HG03045 (cell line): ENCODE measurements around the gene EVI2A.
A peak's percentile ranks its signal among the peaks of the same experiment; 100 is the strongest.
"Not testable (repeated sequence)": the region's sequence is repeated elsewhere in the genome, so short reads cannot be mapped to it uniquely, and the experiment has no call there.

Source experiments
- ATAC-seq: cut with Tn5 transposase; IDR thresholded peaks from one replicate; pipeline ENCODE4 v1.9.1; 2021; ENCODE audit warnings: mild to moderate bottlenecking, moderate library complexity; ENCODE audit not compliant: unreplicated experiment

The EVI2A gene

GRCh38 chr17:31321481-31321880 is at the start of gene EVI2A:
Gene EVI2A (minus strand): TSS chr17:31321622. CDS start chr17:31319013, 2,609 bp downstream.
- no peak for ATAC-seq

DNA sequence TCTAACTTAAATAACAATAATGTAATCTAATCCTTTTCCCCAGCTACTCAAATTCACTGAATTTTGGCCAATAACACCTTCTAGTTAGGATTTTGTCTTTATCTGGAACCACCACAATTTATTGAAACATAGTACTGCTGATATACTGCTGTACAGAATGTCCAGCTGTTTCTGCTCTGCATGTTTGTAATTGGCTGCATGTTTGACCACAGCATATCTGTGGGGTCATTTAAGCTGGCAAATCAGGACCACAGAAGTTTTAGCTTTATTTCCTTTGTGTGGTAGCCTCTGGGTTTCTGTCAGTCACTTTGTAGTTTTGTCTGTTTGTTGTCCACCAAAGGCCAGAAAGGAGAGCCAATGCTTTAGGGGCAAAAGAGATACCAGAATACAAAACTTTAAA is 47.8 kb upstream of the EVI2A start:
- no peak for ATAC-seq

DNA sequence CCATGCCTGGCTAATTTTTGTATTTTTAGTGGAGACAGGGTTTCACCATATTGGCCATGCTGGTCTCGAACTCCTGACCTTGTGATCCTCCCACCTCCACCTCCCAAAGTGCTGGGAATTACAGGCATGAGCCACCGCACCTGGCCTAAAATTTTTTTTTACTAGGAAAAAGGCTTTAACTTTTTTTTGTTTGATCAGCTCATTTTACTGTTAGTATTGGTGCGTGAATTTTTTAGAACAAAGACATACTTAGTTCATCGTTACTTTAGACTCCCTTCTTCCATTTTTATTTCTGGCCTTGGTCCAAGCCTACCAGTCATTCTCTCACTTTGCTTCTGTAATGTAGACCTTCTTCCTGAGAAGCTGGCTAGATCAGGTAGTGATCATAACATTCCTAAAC is 44.7 kb upstream of the EVI2A start:
- no peak for ATAC-seq

DNA sequence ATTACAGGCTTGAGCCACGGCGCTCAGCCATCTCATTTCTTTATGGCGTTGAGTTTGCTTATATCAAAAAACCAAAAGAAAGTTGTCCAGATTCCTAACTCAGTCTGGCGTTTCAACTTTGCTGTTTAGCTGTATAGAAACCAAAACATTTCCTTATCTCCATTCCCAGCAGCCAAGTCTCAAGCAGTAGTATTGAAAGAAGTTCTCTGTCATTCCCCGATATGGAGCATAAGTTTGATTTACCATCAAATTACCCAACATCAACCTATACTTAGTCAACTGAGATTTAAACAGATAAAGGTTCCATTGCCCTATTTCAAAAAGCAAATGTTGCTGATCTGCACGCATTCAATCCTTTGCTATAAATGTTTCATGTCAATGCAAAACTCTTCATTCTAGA is 42.6 kb upstream of the EVI2A start:
- no peak for ATAC-seq

DNA sequence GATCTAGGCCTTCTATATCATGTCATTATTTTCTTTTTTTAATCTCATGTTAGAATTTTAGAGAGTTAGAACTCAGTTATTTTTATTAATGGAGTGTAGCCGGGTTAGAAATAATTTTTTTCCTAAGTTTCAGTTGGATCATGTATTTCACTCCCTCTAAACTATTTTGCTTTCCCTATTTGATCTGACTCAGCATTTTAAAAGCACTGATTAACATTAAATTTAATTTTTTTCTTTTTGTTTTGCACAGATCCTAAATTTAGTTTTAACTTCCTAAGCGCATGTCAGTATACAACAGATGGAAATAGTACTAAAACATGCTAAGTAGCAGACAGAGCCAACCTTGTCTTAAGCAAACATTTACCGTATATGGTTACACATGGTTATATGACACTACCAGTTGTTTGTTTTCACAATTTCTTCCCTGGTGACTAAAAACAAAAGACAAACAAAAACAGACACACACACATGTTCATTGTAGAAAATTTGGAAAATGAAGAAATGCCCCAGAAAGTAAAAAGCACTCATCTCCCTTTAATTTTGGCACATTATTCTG is 36.5 kb upstream of the EVI2A start:
- ATAC-seq, result no peak

- no peak for ATAC-seq
Observed at GRCh38 chr17:31357091-31357490, 35.7 kb upstream of the EVI2A start.

GRCh38 chr17:31355935-31356334 is 34.5 kb upstream of the EVI2A start:
- ATAC-seq, result no peak

DNA sequence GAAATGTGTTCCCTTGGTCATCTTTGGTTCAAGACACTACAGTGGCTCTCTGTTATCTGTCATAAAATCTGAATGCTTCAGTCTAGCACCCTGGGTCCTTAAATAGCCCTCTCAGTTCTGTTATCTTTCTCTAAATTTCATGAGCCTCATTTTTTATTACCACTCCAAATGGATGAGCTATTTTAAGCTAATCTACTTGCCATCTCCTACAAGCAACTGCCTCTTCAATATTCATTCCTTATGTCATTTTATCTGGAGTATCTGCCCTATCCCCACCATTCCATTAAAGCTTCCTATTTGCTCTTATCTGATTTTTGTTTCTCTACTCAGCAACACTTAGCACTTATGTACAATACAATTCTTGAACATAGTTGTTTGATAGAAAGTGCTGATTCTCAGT is 28.0 kb upstream of the EVI2A start:
- ATAC-seq, result no peak

DNA sequence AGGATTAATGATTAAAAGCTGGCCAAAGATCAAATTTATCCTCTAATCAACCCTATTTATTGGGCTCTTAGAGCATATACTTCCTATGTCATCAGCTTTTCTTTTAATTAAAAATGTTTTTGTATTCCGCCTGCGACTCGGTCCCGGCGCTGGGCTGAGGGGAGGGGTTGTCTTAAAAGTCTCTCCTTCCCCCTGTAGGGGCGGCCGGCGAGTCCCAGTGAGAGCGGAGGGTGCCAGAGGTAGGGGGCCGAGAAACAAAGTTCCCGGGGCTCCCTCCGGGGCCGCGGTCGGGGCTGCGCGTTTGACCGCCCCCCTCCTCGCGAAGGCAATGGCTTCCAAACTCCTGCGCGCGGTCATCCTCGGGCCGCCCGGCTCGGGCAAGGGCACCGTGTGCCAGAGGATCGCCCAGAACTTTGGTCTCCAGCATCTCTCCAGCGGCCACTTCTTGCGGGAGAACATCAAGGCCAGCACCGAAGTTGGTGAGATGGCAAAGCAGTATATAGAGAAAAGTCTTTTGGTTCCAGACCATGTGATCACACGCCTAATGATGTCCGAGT is 23.8 kb upstream of the EVI2A start:
- ATAC-seq, result not testable (repeated sequence)

- no peak for ATAC-seq
Observed at GRCh38 chr17:31339906-31340661, 18.7 kb upstream of the EVI2A start.

DNA sequence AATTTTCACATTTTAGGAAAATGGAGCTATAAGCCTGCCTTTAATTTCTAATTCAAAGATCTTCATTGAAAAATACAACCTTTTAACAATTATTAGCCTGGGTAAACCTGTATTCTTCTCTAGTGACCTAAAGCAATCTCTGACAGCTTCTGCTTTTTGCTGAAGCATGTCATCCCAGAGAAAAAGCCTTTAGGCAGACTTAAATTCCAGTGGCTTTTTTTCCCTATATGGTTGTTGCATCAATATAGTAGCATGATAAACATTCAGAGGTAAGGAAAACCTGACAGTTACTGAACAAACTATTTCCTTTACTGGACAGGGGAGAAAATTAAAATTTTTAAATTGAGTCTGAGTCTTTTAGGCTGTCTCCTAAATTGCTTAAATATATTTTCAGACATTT is 7.8 kb upstream of the EVI2A start:
- ATAC-seq, result no peak

- no peak for ATAC-seq
Observed at GRCh38 chr17:31328160-31328535, 6.7 kb upstream of the EVI2A start.

GRCh38 chr17:31327534-31328159 is 6.2 kb upstream of the EVI2A start:
- no peak for ATAC-seq

GRCh38 chr17:31323551-31323950 is 2.1 kb upstream of the EVI2A start:
- ATAC-seq, result no peak

GRCh38 chr17:31321966-31322365 is 544 bp upstream of the EVI2A start:
- ATAC-seq, result no peak

DNA sequence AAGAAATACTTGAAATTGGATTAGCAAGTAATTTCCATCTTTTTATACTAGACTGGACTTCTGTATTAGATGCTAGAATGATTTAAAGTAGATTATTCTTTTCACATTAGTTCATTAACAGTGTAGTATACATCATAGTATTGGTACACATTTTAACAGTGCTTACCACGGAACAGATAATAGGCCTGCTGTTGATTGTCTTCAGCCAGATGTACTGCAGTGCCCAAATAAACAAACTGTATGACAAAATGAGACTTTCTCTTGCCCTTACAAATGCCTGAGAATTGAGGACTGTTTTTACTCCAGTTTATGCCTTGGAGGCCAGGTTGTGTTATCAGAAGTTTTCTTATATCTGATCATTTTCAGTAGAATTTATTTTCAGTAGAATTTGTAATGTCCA is 631 bp downstream of the EVI2A start:
- no peak for ATAC-seq

DNA sequence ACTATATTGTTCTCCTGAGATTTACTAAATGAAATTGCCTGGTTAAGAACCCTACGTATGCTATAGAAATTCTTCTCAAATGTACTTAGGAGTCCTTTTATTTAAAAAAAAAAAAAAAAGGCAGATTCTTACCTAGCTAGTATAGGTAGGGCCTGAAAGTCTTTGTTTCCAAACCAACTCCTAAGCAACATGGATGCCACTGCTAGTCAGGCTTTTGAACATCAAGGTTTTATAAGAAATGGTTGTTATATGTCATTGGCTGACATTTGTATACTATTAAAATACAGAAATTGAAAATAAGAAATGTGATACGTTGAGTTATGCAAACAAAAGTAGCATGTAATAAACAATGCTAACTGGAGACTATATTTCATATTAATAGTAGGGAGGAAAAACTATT is 1.2 kb downstream of the EVI2A start:
- ATAC-seq, result no peak

DNA sequence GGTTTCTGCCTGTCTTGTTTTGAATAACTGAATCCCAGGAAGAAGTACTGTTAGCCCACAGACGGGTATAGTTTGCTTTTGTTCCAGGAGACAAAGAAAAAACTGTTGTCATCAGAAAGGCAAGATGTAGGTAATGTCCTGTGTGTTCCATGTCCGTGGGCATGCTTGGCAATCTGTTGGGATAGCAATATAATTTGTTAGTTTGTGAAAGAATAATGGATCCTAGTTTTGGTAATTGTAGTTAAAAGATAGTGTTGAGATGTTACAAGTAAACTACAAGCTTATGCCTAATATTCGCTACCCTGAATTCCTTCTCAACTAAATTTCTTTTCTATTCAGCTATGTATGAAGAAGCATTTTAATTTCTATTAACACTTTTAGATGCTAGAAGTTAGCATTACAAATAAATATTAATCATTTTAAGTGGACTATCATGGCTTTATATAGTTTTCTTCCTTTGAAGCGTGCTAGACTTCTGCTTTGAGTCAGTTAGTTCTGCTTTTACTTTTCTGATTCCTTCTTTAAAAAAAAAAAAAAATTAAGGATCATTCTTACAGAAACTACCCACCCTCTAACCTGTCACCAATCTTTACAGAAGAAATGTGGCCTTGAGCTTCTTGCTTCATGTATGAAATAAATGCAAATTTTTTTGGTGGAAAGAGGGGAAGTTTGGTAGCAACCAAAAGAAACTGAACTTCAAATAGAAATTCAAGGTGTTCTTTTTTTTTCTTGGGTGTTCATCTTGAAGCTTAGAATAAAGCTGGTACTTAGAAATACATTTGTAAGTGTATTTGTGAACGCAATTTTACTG is 2.4 kb downstream of the EVI2A start:
- ATAC-seq, result no peak

GRCh38 chr17:31318298-31318801 is 3.1 kb downstream of the EVI2A start:
- ATAC-seq, result peak; percentile 40

GRCh38 chr17:31314782-31315100 is 6.7 kb downstream of the EVI2A start:
- ATAC-seq, result no peak
